ENCODE data around the gene HERPUD1. TPM values are rescaled to one million over a fixed set of nuclear protein-coding genes. Genes with fewer than 3 reads are reported as not detected.
"Not testable (repeated sequence)": the region's sequence is repeated elsewhere in the genome, so short reads cannot be mapped to it uniquely, and the experiment has no call there.

Gene HERPUD1
- polyA plus RNA-seq, 1 experiment = 215 TPM

DNA sequence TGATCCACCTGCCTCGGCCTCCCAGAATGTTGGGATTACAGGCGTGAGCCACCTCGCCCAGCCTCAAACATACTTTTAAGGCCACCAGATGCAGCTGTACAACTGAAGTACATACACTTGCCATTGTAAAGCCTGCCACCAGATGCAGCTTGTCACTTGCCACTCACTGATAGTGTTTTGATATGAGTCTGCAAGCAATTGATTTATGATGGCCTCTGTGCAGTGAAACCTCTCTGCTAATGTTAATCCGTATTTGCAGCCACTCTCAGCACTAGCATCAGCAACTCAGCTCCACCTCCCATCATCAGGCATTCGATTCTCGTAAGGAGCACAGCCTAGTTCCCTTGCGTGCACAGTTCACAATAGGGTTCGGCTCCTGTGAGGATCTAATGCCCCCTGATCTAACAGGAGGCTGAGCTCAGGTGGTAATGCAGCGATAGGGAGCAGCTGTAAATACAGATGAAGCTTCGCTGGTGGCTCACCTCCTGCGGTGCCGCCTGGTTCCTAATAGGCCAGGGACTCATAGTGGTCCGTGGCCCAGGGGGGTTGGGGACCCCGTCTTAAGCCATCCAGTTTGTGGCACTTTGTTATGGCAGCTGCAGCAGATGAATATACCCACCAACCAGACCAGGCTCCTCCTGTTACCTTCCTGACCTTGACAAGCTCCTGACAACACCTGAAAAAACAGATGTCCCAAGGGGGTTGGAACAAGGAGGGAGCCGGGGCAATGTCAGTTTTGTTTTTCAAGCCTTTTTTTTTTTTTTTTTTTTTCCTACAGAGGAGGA lies 1.3 kb upstream of the HERPUD1 start:
- no peaks in the 10 kb centered on the region for H3K27me3 ChIP-seq (ENCODE audit: control insufficient read depth, insufficient read depth, low read length)
- no peak for DNase-seq (ENCODE audit: low read depth, low spot score)
- ChIA-PET POLR2A (interaction anchor here (0.6 to 1.8 kb wide), 8 partner anchors 10 to 304 kb away, joined by 3 to 9 read pairs (median 4); no protein-coding TSS in a partner anchor), CTCF (interaction anchor here (0.9 to 1.4 kb wide), 2 partner anchors 63 to 137 kb away, joined by 3 to 4 read pairs; no protein-coding TSS in a partner anchor)
- H3K9me3 ChIP-seq (ENCODE audit: control insufficient read depth, insufficient read depth, low read length) = peaks cover 8% of the 10 kb centered on the region; the same call in 1 of the 2 replicates
- H3K4me3 ChIP-seq (ENCODE audit: low read depth, low read length) = no peak overlapping the region
- no peak overlapping the region for H3K27ac ChIP-seq (ENCODE audit: low read depth, low read length)
- TF ChIP-seq, protein P1, sequence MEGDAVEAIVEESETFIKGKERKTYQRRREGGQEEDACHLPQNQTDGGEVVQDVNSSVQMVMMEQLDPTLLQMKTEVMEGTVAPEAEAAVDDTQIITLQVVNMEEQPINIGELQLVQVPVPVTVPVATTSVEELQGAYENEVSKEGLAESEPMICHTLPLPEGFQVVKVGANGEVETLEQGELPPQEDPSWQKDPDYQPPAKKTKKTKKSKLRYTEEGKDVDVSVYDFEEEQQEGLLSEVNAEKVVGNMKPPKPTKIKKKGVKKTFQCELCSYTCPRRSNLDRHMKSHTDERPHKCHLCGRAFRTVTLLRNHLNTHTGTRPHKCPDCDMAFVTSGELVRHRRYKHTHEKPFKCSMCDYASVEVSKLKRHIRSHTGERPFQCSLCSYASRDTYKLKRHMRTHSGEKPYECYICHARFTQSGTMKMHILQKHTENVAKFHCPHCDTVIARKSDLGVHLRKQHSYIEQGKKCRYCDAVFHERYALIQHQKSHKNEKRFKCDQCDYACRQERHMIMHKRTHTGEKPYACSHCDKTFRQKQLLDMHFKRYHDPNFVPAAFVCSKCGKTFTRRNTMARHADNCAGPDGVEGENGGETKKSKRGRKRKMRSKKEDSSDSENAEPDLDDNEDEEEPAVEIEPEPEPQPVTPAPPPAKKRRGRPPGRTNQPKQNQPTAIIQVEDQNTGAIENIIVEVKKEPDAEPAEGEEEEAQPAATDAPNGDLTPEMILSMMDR (IDR thresholded peaks at IDR 0.05; ENCODE audit: low read depth, low read length) = no peak

DNA sequence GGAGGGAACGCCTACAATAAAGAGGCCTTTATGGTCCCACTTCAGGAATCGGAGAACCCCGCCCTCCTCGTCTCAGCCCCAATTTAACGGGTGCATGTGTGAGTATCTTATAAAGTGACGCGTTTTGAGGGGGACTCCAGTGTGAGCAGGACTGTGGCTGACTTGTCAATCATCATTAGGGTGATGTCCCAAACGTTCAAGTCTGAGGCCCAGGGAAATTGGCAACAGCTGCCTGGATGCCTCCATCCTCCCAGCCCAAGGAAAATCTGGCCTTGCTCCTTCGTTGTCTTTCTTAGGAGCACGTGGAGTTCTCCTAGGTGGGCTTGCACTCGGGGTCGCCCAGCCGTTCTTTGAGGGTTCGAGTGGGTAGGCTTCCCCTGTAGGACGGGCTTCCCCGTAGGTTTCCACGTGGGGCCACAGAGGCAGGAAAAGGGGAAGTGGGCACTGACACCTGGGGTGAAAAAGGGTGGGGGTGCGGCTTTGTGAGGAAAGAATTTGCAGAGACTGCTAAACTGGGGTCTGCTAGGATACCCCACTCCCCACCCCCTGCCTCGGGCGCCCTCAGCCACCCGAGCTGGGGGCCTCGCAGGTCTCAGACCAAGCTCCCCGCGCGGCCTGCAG lies 561 bp upstream of the HERPUD1 start:
- CTCF ChIA-PET = interaction anchor here (1.4 kb wide), 1 partner anchor 138 kb away, joined by 3 read pairs; no protein-coding TSS in a partner anchor
- no peak for DNase-seq (ENCODE audit: low read depth, low spot score)
- POLR2A ChIA-PET = interaction anchor here (0.6 to 3.3 kb wide), 23 partner anchors 10 to 255 kb away, joined by 3 to 25 read pairs (median 4); partner anchors contain the start of genes CETP, NLRC5, PSME3IP1 and RSPRY1
- peak overlapping the region; percentile 48 for H3K4me3 ChIP-seq (ENCODE audit: low read depth, low read length)
- peaks cover 8% of the 10 kb centered on the region; the same call in 1 of the 2 replicates for H3K9me3 ChIP-seq (ENCODE audit: control insufficient read depth, insufficient read depth, low read length)
- H3K27me3 ChIP-seq (ENCODE audit: control insufficient read depth, insufficient read depth, low read length) = no peaks in the 10 kb centered on the region
- peak overlapping the region; percentile 78 for H3K27ac ChIP-seq (ENCODE audit: low read depth, low read length)
- TF ChIP-seq, protein P1 (IDR thresholded peaks at IDR 0.05; ENCODE audit: low read depth, low read length) = no peak

GRCh38 chr16:56932721-56933619 lies 1.0 kb downstream of the HERPUD1 start:
- TF ChIP-seq, protein P1 (IDR thresholded peaks at IDR 0.05; ENCODE audit: low read depth, low read length) = no peak
- ChIA-PET POLR2A (interaction anchor here (0.6 to 3.3 kb wide), 8 partner anchors 10 to 106 kb away, joined by 3 to 25 read pairs (median 4); no protein-coding TSS in a partner anchor), CTCF (interaction anchor here (1.4 to 1.9 kb wide), 2 partner anchors 66 to 159 kb away, joined by 3 to 9 read pairs; partner anchors contain the start of gene CPNE2)
- peak overlapping the region; percentile 98 for H3K4me3 ChIP-seq (ENCODE audit: low read depth, low read length)
- H3K27ac ChIP-seq (ENCODE audit: low read depth, low read length) = peak overlapping the region; percentile 81
- no peak for DNase-seq (ENCODE audit: low read depth, low spot score)
- H3K9me3 ChIP-seq (ENCODE audit: control insufficient read depth, insufficient read depth, low read length) = peaks cover 8% of the 10 kb centered on the region; the same call in 1 of the 2 replicates
- no peaks in the 10 kb centered on the region for H3K27me3 ChIP-seq (ENCODE audit: control insufficient read depth, insufficient read depth, low read length)

DNA sequence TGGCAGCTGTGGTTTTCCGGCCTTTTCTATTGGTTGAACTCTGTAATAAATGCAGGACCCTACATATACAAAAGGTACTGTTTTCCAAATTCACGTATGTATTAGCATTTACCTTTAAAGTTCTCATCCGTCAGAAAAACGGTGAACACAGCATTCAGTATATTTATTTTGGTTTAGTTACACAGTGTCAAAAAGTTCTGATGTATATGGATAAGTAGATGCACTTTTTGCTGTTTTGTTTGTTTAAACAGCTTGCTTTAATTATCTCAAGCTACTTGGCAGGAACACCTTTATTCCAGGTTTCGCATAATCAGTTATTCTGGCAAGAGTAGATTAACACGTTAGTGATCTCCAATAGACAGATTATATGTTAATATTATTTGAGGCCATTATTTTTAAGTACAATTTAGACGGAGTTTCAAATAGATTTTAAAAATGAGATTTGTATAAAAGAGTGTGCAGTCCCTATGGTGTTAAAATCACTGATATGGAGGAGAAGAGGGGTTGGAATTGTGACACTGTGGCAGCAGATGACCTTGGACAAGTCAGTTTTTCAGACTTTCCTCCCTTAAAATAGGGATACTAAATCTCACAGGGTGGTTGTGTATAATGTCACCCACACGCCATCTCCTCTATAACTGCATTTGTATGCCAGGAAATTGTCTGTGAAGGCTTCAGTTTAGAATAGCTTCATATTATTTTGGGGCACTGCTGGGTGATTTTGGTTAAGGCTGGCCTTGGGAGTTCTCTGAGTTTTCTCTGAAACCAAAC lies 2.1 kb downstream of the HERPUD1 start:
- TF ChIP-seq, protein P1 (IDR thresholded peaks at IDR 0.05; ENCODE audit: low read depth, low read length) = no peak
- DNase-seq (ENCODE audit: low read depth, low spot score) = no peak
- ChIA-PET POLR2A (interaction anchor here (0.7 to 3.3 kb wide), 5 partner anchors 12 to 252 kb away, joined by 3 to 25 read pairs (median 5); partner anchors contain the start of gene RSPRY1), CTCF (interaction anchor here (1.4 to 1.9 kb wide), 2 partner anchors 67 to 158 kb away, joined by 3 to 9 read pairs; partner anchors contain the start of gene CPNE2)
- peak overlapping the region; percentile 98 for H3K4me3 ChIP-seq (ENCODE audit: low read depth, low read length)
- H3K27me3 ChIP-seq (ENCODE audit: control insufficient read depth, insufficient read depth, low read length) = no peaks in the 10 kb centered on the region
- H3K9me3 ChIP-seq (ENCODE audit: control insufficient read depth, insufficient read depth, low read length) = peaks cover 8% of the 10 kb centered on the region; the same call in 1 of the 2 replicates
- no peak overlapping the region for H3K27ac ChIP-seq (ENCODE audit: low read depth, low read length)

DNA sequence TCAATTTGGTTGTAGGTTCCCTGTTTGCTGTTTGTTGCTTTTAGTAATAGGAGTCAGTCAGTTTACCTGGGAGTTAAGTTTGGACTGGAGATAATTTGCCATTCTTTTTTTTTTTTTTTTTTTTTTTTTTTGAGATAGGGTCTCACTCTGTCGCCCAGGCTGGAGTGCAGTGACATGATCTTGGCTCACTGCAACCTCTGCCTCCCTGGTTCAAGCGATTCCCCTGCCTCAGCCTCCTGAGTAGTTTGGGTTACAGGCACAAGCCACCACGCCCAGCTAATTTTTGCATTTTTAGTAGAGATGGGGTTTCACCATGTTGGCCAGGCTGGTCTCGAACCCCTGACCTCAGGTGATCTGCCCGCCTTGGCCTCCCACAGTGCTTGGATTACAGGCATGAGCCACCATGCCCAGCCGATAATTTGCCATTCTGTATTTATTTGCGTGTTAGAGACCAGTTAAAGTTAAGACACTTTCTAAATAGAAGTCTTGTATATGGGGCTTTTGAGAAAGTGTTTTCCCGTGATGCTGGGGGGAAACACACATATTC lies 2.7 kb downstream of the HERPUD1 start:
- H3K4me3 ChIP-seq (ENCODE audit: low read depth, low read length) = peak overlapping the region; percentile 98
- not testable (repeated sequence) for H3K9me3 ChIP-seq (ENCODE audit: control insufficient read depth, insufficient read depth, low read length); DNase-seq (ENCODE audit: low read depth, low spot score); H3K27me3 ChIP-seq (ENCODE audit: control insufficient read depth, insufficient read depth, low read length); H3K27ac ChIP-seq (ENCODE audit: low read depth, low read length)
- ChIA-PET POLR2A (interaction anchor here (0.7 to 3.3 kb wide), 3 partner anchors 11 to 252 kb away, joined by 3 to 25 read pairs (median 5); partner anchors contain the start of gene RSPRY1), CTCF (interaction anchor here (1.9 kb wide), 1 partner anchor 68 kb away, joined by 9 read pairs; no protein-coding TSS in a partner anchor)
